Measurements from ENCODE around the gene UBE2S.

DNA sequence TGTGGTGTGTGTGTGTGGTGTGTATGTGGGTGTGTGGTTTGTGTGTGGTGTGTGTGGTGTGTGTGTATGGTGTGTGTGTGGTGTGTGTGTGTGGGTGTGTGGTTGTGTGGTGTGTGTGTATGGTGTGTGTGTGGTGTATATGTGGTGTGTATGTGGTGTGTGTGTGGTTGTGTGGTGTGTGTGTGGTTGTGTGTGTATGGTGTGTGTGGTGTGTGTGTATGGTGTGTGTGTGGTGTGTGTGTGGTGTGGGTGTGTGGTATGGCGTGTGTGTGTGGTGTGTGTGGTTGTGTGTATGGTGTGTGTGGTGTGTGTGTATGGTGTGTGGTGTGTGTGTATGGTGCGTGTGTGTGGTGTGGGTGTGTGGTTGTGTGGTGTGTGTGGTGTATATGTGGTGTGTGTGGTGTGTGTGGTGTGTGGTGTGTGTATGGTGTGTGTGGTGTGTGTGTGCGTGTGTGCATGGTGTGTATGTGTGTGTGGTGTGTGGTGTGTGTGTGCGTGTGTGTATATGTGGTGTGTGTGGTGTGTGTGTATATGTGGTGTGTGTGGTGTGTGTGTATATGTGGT is 26.9 kb upstream of the UBE2S start:
- TF ChIP-seq POLR2A (IDR thresholded peaks at IDR 0.05; ENCODE audit: low read depth, low read length) (no peak), TAF1 (IDR thresholded peaks at IDR 0.05; ENCODE audit: borderline replicate concordance, low read depth, low read length) (no peak)
